Globus pallidus (tissue), 1 donor: ENCODE data around the gene SLC22A24.
"Not testable (repeated sequence)": the region's sequence is repeated elsewhere in the genome, so short reads cannot be mapped to it uniquely, and the experiment has no call there.

ENCODE experiments used
- DNase-seq: peaks from one replicate; pipeline ENCODE4 v3.0.0-alpha.2; 2015; ENCODE audit warnings: low spot score

Gene SLC22A24

GRCh38 chr11:63144121-63144520 is at the start of gene SLC22A24:
SLC22A24 (minus strand) TSS chr11:63144221; CDS start chr11:63143779, 442 bp downstream.
- no peak for DNase-seq

GRCh38 chr11:63180536-63180935 is 36.5 kb upstream of the SLC22A24 start:
- no peak for DNase-seq

GRCh38 chr11:63179432-63180041 is 35.5 kb upstream of the SLC22A24 start:
- DNase-seq: no peak

GRCh38 chr11:63177872-63178271 is 33.9 kb upstream of the SLC22A24 start:
- no peak for DNase-seq

GRCh38 chr11:63165706-63166310 is 21.8 kb upstream of the SLC22A24 start:
- no peak for DNase-seq

- DNase-seq: no peak
These were observed 11.8 kb upstream of the SLC22A24 start for GRCh38 chr11:63155794-63156193.

- DNase-seq: no peak
These were observed 2.6 kb upstream of the SLC22A24 start for GRCh38 chr11:63146581-63146980.

GRCh38 chr11:63142459-63142858 is 1.6 kb downstream of the SLC22A24 start:
- DNase-seq: no peak

GRCh38 chr11:63132985-63133775 is 10.8 kb downstream of the SLC22A24 start:
- no peak for DNase-seq

- DNase-seq: no peak
These were observed 44.5 kb downstream of the SLC22A24 start for GRCh38 chr11:63099555-63099954.

GRCh38 chr11:63080682-63081081 is 63.3 kb downstream of the SLC22A24 start:
- no peak for DNase-seq

GRCh38 chr11:63046203-63046602 is 97.8 kb downstream of the SLC22A24 start:
- DNase-seq: not testable (repeated sequence)

- no peak for DNase-seq
These were observed 101.4 kb downstream of the SLC22A24 start for GRCh38 chr11:63042596-63042995.

GRCh38 chr11:63032457-63032856 is 111.6 kb downstream of the SLC22A24 start:
- DNase-seq: no peak
